GM06990 (cell line): Measurements from ENCODE around the gene HSD17B2.
A peak's percentile ranks its signal among the peaks of the same experiment; 100 is the strongest.

ENCODE experiments used
- DNase-seq: peaks from one replicate; pipeline ENCODE4 v3.0.0-alpha.2; 2011; ENCODE audit not compliant: insufficient read length; ENCODE audit errors: extremely low read depth
- H3K27me3 ChIP-seq: replicated peaks from 2 replicates; pipeline ENCODE4 v1.6.0; 2011; ENCODE audit warnings: low read length; ENCODE audit not compliant: control insufficient read depth, insufficient read depth
- H3K36me3 ChIP-seq: 2 replicates; pipeline ENCODE4 v1.5.1; 2011; ENCODE audit warnings: low read length; ENCODE audit not compliant: control insufficient read depth, insufficient read depth
- H3K4me3 ChIP-seq: replicated peaks from 2 replicates; pipeline ENCODE4 v1.5.1; 2011; ENCODE audit warnings: low read depth, mild to moderate bottlenecking, control low read depth, low read length
- CTCF ChIP-seq: IDR thresholded peaks from 2 replicates; pipeline ENCODE4 v1.5.1; 2011; ENCODE audit warnings: low read length, control low read depth, mild to moderate bottlenecking, inconsistent platforms; ENCODE audit not compliant: insufficient read depth, poor library complexity, severe bottlenecking

Gene HSD17B2

GRCh38 chr16:82023206-82023605, 11.8 kb upstream of the HSD17B2 start:
- Histone ChIP-seq H3K36me3 (no peaks in the 10 kb centered on the region), H3K27me3 (no peaks in the 10 kb centered on the region; the same call in 1 of the 2 replicates), H3K4me3 (no peak overlapping the region)
- no peak for TF ChIP-seq CTCF
- no peak for DNase-seq

- no peak for DNase-seq
- Histone ChIP-seq H3K27me3 (no peaks in the 10 kb centered on the region; the same call in 1 of the 2 replicates), H3K4me3 (no peak overlapping the region), H3K36me3 (no peaks in the 10 kb centered on the region)
- TF ChIP-seq CTCF, result no peak
Measured at GRCh38 chr16:82024316-82024715, 10.7 kb upstream of the HSD17B2 start.

GRCh38 chr16:82024883-82025282, 10.2 kb upstream of the HSD17B2 start:
- TF ChIP-seq CTCF, result no peak
- H3K36me3 ChIP-seq, result no peaks in the 10 kb centered on the region
- no peak overlapping the region for H3K4me3 ChIP-seq
- no peak for DNase-seq
- H3K27me3 ChIP-seq, result no peaks in the 10 kb centered on the region; the same call in 1 of the 2 replicates

- Histone ChIP-seq H3K36me3 (no peaks in the 10 kb centered on the region), H3K4me3 (no peak overlapping the region), H3K27me3 (no peaks in the 10 kb centered on the region; the same call in 1 of the 2 replicates)
- no peak for TF ChIP-seq CTCF
- DNase-seq, result no peak
Measured at GRCh38 chr16:82027629-82028064, 7.4 kb upstream of the HSD17B2 start.

GRCh38 chr16:82031116-82032084, 3.7 kb upstream of the HSD17B2 start:
- Histone ChIP-seq H3K27me3 (no peaks in the 10 kb centered on the region; the same call in 1 of the 2 replicates), H3K36me3 (no peaks in the 10 kb centered on the region), H3K4me3 (no peak overlapping the region)
- DNase-seq, result no peak
- TF ChIP-seq CTCF, result peak; percentile 43

- no peak overlapping the region for H3K4me3 ChIP-seq
- no peak for TF ChIP-seq CTCF
- no peaks in the 10 kb centered on the region for H3K36me3 ChIP-seq
- DNase-seq, result no peak
- no peaks in the 10 kb centered on the region; the same call in 1 of the 2 replicates for H3K27me3 ChIP-seq
Measured at GRCh38 chr16:82033006-82033405, 2.0 kb upstream of the HSD17B2 start.
